ENCODE measurements around the gene CHDH. TPM values are rescaled to one million over a fixed set of nuclear protein-coding genes. Genes with fewer than 3 reads are reported as not detected.

The CHDH gene
- total and polyA plus RNA-seq, 2 experiments from 2014 or later: 31.1 to 62.6 TPM

DNA sequence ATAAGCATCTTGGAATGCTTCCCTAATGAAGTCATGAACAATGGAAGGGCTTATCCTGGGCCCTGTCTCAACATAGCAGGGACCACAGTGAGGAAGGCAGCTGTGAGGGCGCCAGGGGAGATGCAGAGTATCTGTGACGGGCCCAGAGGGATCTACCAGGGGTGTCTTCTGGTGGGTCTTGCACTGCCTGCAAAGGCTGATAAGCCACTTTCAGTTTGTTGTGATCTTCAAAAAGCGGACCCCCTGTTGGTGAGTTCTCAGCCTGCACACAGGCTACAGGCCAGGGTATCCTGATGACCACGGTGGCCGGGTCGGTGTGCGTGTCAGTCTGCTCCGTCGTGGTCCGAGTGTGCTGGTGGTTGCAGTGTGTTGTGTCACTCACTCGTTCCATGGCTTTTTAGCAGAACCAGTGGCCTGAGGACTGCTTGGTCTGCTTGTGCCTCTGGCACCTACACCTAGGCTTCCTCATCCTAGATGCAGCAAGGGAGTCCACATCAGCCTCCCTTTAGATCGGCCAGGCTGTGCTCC, 46.8 kb downstream of the CHDH start:
- TF ChIP-seq, protein P1, sequence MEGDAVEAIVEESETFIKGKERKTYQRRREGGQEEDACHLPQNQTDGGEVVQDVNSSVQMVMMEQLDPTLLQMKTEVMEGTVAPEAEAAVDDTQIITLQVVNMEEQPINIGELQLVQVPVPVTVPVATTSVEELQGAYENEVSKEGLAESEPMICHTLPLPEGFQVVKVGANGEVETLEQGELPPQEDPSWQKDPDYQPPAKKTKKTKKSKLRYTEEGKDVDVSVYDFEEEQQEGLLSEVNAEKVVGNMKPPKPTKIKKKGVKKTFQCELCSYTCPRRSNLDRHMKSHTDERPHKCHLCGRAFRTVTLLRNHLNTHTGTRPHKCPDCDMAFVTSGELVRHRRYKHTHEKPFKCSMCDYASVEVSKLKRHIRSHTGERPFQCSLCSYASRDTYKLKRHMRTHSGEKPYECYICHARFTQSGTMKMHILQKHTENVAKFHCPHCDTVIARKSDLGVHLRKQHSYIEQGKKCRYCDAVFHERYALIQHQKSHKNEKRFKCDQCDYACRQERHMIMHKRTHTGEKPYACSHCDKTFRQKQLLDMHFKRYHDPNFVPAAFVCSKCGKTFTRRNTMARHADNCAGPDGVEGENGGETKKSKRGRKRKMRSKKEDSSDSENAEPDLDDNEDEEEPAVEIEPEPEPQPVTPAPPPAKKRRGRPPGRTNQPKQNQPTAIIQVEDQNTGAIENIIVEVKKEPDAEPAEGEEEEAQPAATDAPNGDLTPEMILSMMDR (IDR thresholded peaks at IDR 0.05; ENCODE audit: poor library complexity): no peak
- TF ChIP-seq EZH2phosphoT487 (IDR thresholded peaks at IDR 0.05; ENCODE audit: low read depth, severe bottlenecking, unreplicated experiment) (no peak), EZH2 (IDR thresholded peaks at IDR 0.05; ENCODE audit: borderline replicate concordance) (no peak)
- no peak overlapping the region for H2AFZ ChIP-seq
- H3K79me2 ChIP-seq: no peaks in the 10 kb centered on the region
- no peaks in the 10 kb centered on the region for H3K36me3 ChIP-seq (replicated peaks; ENCODE audit: insufficient read depth, low read depth)
- no peaks in the 10 kb centered on the region for H3K27me3 ChIP-seq
- H3K9me3 ChIP-seq (ENCODE audit: low read depth): no peaks in the 10 kb centered on the region
- no peak overlapping the region for H3K27ac ChIP-seq
- no peak overlapping the region for H3K4me2 ChIP-seq
- no peak overlapping the region for H3K4me3 ChIP-seq
- no peaks in the 10 kb centered on the region for H4K20me1 ChIP-seq (ENCODE audit: insufficient read depth, poor library complexity, severe bottlenecking)
- WGBS (ENCODE audit: low lambda C conversion rate, missing lambda C conversion rate): 95% methylated on average over 12 of the region's 12 CpGs
- no peaks in the 10 kb centered on the region for H3K9me2 ChIP-seq (replicated peaks; ENCODE audit: insufficient read depth)
- no peak for DNase-seq (ENCODE audit: low spot score)
- H3K4me1 ChIP-seq (ENCODE audit: insufficient read depth): peaks cover under 1% of the 10 kb centered on the region

DNA sequence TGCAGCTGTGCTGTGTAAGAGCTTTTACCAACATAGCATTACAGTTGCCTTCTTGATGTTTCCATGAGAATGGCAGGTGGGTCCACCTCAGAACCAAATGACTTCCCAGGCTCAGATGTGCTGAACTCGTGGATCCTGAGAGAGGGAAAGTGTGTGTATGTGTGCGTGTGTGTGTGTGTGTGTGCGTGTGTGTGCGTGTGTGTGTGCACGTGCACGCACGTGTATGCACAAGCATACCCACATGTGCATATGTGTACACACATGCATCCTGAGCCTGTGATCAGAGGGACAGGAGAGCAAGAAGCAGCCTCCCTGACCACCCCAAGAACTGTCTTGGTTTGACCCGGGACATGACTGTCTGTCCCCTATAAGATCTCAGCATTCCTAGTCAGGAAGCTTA, 48.1 kb downstream of the CHDH start:
- WGBS (ENCODE audit: low lambda C conversion rate, missing lambda C conversion rate): 89% methylated on average over 8 of the region's 8 CpGs
- no peak for DNase-seq (ENCODE audit: low spot score)

GRCh38 chr3:53795789-53796560, 50.2 kb downstream of the CHDH start:
- Histone ChIP-seq H3K9me3 (ENCODE audit: low read depth) (no peaks in the 10 kb centered on the region), H3K79me2 (no peaks in the 10 kb centered on the region), H3K9me2 (replicated peaks; ENCODE audit: insufficient read depth) (no peaks in the 10 kb centered on the region), H3K27ac (no peak overlapping the region), H3K4me2 (no peak overlapping the region), H4K20me1 (ENCODE audit: insufficient read depth, poor library complexity, severe bottlenecking) (no peaks in the 10 kb centered on the region), H3K4me1 (ENCODE audit: insufficient read depth) (no peaks in the 10 kb centered on the region), H3K36me3 (replicated peaks; ENCODE audit: insufficient read depth, low read depth) (no peaks in the 10 kb centered on the region), H3K4me3 (no peak overlapping the region), H3K27me3 (no peaks in the 10 kb centered on the region), H2AFZ (no peak overlapping the region)
- 63% methylated on average over 12 of the region's 12 CpGs for WGBS (ENCODE audit: low lambda C conversion rate, missing lambda C conversion rate)
- no peak for TF ChIP-seq EZH2phosphoT487 (IDR thresholded peaks at IDR 0.05; ENCODE audit: low read depth, severe bottlenecking, unreplicated experiment)
- no peak for TF ChIP-seq EZH2 (IDR thresholded peaks at IDR 0.05; ENCODE audit: borderline replicate concordance)
- TF ChIP-seq, protein P1 (IDR thresholded peaks at IDR 0.05; ENCODE audit: poor library complexity): no peak
- no peak for DNase-seq (ENCODE audit: low spot score)

More for the DNA sequence above, 48.1 kb downstream of the CHDH start:
- Histone ChIP-seq H2AFZ (no peak overlapping the region), H3K9me2 (replicated peaks; ENCODE audit: insufficient read depth) (no peaks in the 10 kb centered on the region), H3K4me2 (no peak overlapping the region), H3K4me1 (ENCODE audit: insufficient read depth) (no peaks in the 10 kb centered on the region), H3K9me3 (ENCODE audit: low read depth) (no peaks in the 10 kb centered on the region), H4K20me1 (ENCODE audit: insufficient read depth, poor library complexity, severe bottlenecking) (no peaks in the 10 kb centered on the region), H3K79me2 (no peaks in the 10 kb centered on the region), H3K27me3 (no peaks in the 10 kb centered on the region), H3K27ac (no peak overlapping the region), H3K36me3 (replicated peaks; ENCODE audit: insufficient read depth, low read depth) (no peaks in the 10 kb centered on the region), H3K4me3 (no peak overlapping the region)
- TF ChIP-seq, protein P1 (IDR thresholded peaks at IDR 0.05; ENCODE audit: poor library complexity): no peak
- TF ChIP-seq EZH2phosphoT487 (IDR thresholded peaks at IDR 0.05; ENCODE audit: low read depth, severe bottlenecking, unreplicated experiment) (no peak), EZH2 (IDR thresholded peaks at IDR 0.05; ENCODE audit: borderline replicate concordance) (no peak)

All from hepatocyte (in vitro differentiated cells).